Middle frontal gyrus (tissue), 1 donor: ENCODE measurements around the gene KCNJ16.

Experiments used
- DNase-seq: peaks from one replicate; pipeline ENCODE4 v3.0.0-alpha.2; 2015; ENCODE audit warnings: low spot score; ENCODE audit errors: extremely low spot score

Gene KCNJ16

GRCh38 chr17:70098030-70098429 lies 23.0 kb downstream of the KCNJ16 start:
- no peak for DNase-seq

- no peak for DNase-seq
Observed at GRCh38 chr17:70099294-70099693, 24.3 kb downstream of the KCNJ16 start.

GRCh38 chr17:70099884-70100283 lies 24.9 kb downstream of the KCNJ16 start:
- DNase-seq = no peak

- no peak for DNase-seq
Observed at GRCh38 chr17:70100983-70101382, 26.0 kb downstream of the KCNJ16 start.

- no peak for DNase-seq
Observed at GRCh38 chr17:70102531-70102930, 27.5 kb downstream of the KCNJ16 start.

DNA sequence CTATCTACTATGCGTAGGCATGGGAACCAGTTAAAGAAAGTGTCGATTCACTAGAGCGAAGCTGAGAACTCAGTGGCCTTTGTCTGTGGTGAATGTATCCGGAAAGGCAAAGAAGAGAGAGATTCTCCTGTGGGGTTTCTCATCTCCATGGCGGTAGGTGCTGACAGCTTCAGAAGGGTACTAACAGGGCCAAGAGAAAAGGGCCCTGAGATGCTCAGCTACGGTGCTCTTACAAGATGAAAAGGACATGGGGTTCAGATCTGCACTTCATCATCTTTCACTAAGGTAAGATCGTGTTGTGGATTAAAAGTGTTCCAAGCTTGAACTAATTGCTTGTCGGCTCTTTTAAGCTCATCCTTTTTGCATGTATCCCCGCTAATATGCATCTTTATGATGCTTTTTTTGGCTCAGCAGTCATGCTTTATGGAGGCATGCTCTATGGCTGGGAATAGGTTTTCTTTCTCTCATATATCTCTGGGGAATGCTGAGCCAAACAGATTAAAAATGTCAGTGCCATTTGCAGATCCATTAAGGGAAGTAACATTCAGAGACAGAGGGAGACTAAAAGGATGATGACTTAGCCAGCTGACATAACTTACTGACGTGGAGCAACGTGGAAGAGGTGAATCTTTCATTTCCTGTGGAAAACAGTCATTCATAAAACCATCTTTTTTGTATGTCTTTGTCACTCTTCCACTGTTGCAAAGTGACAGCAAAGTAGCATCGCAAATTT lies 29.9 kb downstream of the KCNJ16 start:
- DNase-seq = no peak

DNA sequence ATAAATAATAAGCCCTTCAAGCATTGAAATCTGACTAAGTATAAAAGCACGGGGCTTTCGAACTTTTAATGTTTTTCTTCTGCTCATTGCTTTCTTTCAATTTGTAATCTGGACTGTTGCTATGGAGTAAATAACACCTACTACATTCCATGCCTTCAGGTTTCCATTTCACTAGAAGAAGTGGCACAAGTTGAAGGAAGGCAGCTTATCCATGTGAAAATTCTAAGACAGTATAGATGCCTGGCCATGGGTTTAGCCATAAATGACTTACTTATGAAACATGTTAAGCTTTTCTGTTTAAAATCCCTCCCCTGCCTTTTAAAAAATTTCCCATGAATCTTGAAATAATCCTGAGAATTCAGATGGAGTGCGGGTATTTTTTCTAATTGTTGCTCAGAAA lies 30.6 kb downstream of the KCNJ16 start:
- no peak for DNase-seq

DNA sequence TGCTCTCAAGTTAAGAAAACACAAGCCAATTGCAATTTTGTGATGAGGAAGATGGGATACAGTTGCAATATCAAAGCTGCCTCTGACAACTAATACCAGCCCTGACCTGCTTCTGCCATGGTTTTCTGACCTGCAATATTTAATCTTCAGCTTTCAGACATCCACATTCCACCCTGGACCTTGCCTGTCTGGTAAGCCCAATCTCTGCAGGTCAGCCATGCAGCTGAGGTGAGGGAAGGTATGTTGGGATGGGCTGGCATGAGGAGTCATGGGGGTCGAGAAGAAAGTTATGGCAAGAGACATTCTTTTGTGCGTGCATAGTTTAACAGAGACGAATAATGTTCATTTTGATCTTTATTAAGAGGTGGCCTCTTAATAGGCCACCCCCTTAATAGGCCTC lies 31.5 kb downstream of the KCNJ16 start:
- no peak for DNase-seq

DNA sequence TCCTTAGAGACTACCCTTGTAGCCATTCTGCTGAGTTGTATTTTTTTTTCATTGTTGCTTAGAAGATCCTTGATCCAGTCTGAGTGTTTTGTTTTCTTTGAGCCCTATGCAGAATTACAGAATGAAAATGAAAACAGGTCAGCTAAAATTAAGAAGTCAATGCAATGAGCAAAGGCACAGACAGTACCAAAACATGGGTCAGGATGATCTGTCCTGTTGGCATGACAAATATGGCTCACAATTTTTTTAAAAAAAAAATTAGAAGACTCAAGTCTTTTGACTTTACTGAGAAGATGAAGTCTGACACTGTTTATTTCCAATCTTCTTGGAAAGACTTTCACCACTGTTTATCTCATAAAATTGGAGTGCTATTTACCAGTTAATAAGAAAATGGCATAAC lies 32.4 kb downstream of the KCNJ16 start:
- DNase-seq = no peak

- no peak for DNase-seq
Observed at GRCh38 chr17:70107904-70108565, 33.0 kb downstream of the KCNJ16 start.

DNA sequence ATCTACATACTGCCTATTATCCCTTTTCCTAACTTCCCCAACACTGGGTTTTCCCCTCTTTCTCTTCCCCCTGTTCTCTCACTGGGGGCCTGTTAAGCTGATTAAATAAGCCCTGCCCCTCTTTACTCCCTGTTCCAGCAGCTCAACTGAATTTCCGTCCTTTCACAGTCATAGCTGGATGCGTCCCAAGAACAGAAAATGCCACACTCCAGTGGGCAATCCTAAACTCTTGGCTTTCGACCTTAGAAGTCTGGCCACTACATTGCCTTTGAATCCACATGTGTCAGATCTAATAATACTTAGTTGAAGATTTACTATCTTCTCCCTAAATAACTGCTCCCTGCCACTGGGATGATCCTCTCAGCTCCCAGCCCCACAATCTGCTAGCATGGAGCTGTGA lies 34.5 kb downstream of the KCNJ16 start:
- no peak for DNase-seq

DNA sequence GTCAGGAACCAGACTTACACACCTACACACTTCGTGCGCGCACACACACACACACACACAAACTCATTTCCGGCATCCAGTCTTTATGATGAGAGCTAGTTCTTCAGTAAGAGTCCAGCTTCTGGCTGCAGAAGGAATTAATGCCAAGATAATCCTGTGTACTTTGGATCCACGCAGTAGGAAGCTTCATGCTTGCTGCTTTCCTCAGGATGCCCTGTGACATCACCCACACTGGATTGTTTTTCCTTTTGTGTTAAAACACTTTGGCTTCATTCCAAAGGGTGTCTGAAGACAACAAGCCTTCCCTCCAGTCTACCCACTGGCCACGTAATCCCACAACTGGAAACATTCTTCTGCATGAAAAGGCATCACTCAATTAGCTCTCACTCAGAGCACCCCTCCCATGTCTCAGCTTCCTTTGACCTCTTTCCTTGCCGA lies 35.4 kb downstream of the KCNJ16 start:
- DNase-seq = no peak

DNA sequence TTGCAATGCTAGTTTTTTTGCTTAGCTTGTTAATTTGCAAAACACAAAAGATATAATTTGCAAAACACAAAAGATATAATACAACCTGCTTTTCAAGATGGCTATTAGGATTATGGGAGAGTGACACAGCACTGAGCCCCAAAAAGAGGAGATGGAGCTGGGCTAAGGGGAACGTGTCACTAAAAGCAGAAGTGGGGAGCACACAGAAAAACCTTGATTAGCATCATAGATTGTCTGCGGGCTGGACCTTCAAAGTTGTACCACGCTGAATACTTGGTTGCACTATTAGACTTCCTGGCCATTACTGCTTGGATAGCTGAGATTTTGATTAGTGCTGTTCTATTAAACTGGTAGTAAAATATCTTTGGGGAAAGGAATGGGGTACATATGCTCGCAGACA lies 36.2 kb downstream of the KCNJ16 start:
- no peak for DNase-seq

- no peak for DNase-seq
Observed at GRCh38 chr17:70114405-70114804, 39.4 kb downstream of the KCNJ16 start.

- no peak for DNase-seq
Observed at GRCh38 chr17:70115126-70115525, 40.1 kb downstream of the KCNJ16 start.

GRCh38 chr17:70116919-70117318 lies 41.9 kb downstream of the KCNJ16 start:
- no peak for DNase-seq

- no peak for DNase-seq
Observed at GRCh38 chr17:70119545-70119944, 44.5 kb downstream of the KCNJ16 start.

DNA sequence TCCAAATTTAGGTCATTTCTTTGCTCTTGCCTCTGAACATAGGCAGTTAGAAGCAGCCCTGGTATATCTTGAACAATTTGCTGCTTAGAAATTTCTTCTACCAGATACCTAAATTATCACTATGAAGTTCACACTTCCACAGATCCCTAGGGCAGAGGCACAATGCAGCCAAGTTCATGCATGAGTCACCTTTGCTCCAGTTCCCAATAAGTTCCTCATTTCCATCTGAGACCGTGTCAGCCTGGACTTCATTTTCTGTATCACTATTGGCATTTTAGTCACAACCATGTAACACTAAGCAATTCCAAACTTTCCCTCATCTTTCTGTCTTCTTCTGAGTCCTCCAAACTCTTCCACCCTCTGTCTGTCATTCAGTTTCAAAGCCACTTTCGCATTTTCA lies 45.0 kb downstream of the KCNJ16 start:
- no peak for DNase-seq

DNA sequence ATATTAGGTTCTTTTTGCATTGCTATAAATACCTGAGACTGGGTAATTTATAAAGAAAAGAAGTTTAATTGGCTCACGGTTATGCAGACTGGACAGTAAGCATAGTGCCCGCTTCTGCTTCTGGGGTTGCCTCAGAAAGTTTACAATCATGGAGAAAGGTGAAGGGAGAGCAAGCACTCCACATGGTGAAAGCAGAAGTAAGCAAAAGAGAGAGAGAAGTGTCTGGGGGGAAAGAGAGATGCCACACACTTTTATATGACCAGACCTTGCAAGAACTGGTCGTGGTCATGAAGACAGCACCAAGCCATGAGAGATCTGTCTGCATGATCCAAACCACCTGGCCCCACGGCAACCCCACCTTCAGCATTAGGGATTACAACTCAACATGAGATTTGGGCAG lies 45.4 kb downstream of the KCNJ16 start:
- no peak for DNase-seq

DNA sequence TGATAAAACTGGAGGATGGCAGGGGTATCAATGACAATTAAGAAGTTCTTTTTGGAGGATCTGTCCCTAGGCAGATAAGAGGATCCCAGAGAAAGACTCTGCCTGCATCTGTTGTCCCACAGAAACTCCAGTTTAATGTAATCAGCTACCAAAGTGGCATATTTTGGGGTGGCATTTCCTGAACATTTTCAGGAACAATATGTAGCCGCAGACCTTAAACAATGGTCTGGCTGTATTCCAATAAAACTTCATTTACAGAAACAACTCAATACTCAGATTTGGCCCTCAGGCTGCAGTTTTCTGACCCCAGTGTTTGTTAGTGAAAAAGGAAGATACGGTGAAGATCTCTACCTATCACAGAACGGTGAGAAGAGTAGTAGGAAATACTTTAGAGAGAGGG lies 46.1 kb downstream of the KCNJ16 start:
- no peak for DNase-seq

DNA sequence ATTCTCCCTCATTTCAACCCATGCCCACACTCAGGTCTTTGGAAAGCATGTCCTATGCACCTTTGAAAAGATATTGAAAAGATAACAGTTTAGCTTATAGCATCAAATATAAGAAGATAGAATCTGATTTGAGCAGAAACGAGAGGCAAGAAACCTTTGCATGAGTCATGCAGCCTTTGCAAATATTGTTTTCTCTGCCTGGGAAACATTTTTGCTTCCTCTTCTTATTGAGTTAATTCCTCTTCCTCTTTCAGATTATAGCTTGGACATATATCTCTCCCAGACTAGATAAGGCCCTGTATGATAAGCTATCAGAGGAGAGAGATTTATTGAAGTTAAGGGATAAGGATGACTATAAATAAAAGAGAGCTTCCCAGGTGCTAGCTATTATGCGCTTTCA lies 48.2 kb downstream of the KCNJ16 start:
- no peak for DNase-seq

GRCh38 chr17:70124723-70125122 lies 49.7 kb downstream of the KCNJ16 start:
- no peak for DNase-seq

DNA sequence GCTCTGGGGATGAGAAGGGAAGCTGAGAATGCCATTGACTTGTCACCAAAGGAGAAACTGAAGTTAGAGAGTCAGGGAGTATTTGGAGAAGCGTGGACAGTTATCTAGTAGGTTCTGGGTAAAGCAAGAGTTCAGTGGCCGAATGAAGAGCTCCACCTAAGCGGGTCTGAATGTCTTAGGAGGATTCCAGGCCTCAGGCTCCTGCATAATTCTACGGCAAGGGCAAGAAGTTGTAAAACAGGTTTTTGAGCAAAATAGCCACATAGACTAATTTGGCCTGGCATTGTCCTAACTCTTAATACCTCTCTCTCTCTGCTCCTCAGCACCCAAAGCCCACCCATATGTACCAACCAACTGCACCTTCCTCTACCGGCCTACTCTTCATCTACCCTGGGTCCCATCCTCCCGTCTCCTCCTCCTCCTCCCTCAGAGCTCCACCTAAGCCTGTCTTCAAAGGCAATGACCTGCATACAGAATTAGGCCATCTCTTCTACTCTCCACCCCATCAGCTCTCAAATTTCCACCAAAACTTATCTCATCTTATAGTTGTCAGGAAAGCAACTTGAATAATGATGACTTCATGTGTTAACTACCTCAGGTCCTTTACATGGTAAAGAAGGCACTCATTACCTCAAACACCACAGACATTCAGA lies 52.3 kb downstream of the KCNJ16 start:
- no peak for DNase-seq
